Fibroblast of lung (primary cell): ENCODE data around the gene LRRFIP1.

Source experiments
- EZH2 ChIP-seq: IDR thresholded peaks from 2 replicates; pipeline ENCODE4 v1.5.1; 2012; ENCODE audit warnings: low read length, control low read depth, mild to moderate bottlenecking; ENCODE audit errors: missing control alignments
- TF ChIP-seq, protein P1 (sequence below), 2 donors: IDR thresholded peaks in 1 of 2; conservative IDR thresholded peaks in 1 of 2; 1 replicate in 1 of 2; 2 replicates in 1 of 2; pipeline ENCODE4 v1.5.1; 2011 to 2012; ENCODE audit warnings: low read length in 2 of 2, control low read depth in 1 of 2, inconsistent platforms in 1 of 2, low read depth in 1 of 2, mild to moderate bottlenecking in 1 of 2

- TF ChIP-seq EZH2: no peak
- TF ChIP-seq, protein P1, sequence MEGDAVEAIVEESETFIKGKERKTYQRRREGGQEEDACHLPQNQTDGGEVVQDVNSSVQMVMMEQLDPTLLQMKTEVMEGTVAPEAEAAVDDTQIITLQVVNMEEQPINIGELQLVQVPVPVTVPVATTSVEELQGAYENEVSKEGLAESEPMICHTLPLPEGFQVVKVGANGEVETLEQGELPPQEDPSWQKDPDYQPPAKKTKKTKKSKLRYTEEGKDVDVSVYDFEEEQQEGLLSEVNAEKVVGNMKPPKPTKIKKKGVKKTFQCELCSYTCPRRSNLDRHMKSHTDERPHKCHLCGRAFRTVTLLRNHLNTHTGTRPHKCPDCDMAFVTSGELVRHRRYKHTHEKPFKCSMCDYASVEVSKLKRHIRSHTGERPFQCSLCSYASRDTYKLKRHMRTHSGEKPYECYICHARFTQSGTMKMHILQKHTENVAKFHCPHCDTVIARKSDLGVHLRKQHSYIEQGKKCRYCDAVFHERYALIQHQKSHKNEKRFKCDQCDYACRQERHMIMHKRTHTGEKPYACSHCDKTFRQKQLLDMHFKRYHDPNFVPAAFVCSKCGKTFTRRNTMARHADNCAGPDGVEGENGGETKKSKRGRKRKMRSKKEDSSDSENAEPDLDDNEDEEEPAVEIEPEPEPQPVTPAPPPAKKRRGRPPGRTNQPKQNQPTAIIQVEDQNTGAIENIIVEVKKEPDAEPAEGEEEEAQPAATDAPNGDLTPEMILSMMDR (conservative IDR thresholded peaks at IDR 0.05 in 1 of 2, IDR thresholded peaks at IDR 0.05 in 1 of 2; ENCODE audit: low read depth in 1 of 2, low read length in 2 of 2): no peak
These were observed 47.9 kb downstream of the LRRFIP1 start for GRCh38 chr2:237675316-237675715.
